ENCODE results near the gene SRD5A3.

DNA sequence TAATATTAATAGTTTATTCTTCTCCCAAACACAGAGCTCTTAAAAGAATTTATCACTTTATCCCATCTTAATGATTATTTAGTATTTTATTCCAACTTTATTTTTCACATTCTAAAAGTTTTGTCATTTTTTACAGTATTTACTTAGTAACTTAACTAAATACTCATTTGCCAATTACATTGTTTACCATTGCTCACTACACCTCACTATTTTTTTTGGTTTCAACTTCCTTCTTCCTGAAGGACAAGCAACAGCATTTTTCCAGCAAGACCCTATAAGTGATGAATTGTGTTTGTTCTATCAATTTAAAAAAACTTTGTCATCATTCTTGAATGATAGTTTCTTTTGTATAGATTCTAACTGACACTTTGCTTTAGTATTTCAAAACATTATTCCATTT is 19.4 kb upstream of the SRD5A3 start:
- TF ChIP-seq EP300 (IDR thresholded peaks at IDR 0.05; ENCODE audit: borderline replicate concordance in 1 of 2, control insufficient read depth in 1 of 2, low read depth in 2 of 2, low read length in 2 of 2) (no peak), POLR2A (IDR thresholded peaks at IDR 0.05; ENCODE audit: low read depth, low read length) (no peak), PML (IDR thresholded peaks at IDR 0.05; ENCODE audit: low read length) (no peak), JUNB (IDR thresholded peaks at IDR 0.05) (no peak), SREBF1 (IDR thresholded peaks at IDR 0.05; ENCODE audit: low read length) (no peak), CEBPB (IDR thresholded peaks at IDR 0.05; ENCODE audit: borderline replicate concordance in 1 of 2, low read depth in 2 of 2, low read length in 2 of 2) (no peak), EZH2 (IDR thresholded peaks at IDR 0.05; ENCODE audit: borderline replicate concordance, control insufficient read depth, low read depth, low read length) (no peak)
- TF ChIP-seq, protein P1, sequence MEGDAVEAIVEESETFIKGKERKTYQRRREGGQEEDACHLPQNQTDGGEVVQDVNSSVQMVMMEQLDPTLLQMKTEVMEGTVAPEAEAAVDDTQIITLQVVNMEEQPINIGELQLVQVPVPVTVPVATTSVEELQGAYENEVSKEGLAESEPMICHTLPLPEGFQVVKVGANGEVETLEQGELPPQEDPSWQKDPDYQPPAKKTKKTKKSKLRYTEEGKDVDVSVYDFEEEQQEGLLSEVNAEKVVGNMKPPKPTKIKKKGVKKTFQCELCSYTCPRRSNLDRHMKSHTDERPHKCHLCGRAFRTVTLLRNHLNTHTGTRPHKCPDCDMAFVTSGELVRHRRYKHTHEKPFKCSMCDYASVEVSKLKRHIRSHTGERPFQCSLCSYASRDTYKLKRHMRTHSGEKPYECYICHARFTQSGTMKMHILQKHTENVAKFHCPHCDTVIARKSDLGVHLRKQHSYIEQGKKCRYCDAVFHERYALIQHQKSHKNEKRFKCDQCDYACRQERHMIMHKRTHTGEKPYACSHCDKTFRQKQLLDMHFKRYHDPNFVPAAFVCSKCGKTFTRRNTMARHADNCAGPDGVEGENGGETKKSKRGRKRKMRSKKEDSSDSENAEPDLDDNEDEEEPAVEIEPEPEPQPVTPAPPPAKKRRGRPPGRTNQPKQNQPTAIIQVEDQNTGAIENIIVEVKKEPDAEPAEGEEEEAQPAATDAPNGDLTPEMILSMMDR (IDR thresholded peaks at IDR 0.05 in 2 of 3, conservative IDR thresholded peaks at IDR 0.05 in 1 of 3; ENCODE audit: control insufficient read depth in 2 of 3, extremely low read depth in 1 of 3, insufficient read depth in 1 of 3, low read depth in 3 of 3, low read length in 3 of 3): no peak
- TF ChIP-seq, protein P2, sequence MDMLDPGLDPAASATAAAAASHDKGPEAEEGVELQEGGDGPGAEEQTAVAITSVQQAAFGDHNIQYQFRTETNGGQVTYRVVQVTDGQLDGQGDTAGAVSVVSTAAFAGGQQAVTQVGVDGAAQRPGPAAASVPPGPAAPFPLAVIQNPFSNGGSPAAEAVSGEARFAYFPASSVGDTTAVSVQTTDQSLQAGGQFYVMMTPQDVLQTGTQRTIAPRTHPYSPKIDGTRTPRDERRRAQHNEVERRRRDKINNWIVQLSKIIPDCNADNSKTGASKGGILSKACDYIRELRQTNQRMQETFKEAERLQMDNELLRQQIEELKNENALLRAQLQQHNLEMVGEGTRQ (IDR thresholded peaks at IDR 0.05; ENCODE audit: borderline replicate concordance, low read depth, low read length): no peak
- TF ChIP-seq, protein P3, sequence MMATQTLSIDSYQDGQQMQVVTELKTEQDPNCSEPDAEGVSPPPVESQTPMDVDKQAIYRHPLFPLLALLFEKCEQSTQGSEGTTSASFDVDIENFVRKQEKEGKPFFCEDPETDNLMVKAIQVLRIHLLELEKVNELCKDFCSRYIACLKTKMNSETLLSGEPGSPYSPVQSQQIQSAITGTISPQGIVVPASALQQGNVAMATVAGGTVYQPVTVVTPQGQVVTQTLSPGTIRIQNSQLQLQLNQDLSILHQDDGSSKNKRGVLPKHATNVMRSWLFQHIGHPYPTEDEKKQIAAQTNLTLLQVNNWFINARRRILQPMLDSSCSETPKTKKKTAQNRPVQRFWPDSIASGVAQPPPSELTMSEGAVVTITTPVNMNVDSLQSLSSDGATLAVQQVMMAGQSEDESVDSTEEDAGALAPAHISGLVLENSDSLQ (IDR thresholded peaks at IDR 0.05): no peak

Measured in GM12878 (cell line).